Glutamatergic neuron (in vitro differentiated cells): ENCODE results near the gene GPR153. TPM values are rescaled to one million over a fixed set of nuclear protein-coding genes. Genes with fewer than 3 reads are reported as not detected.
A peak's percentile ranks its signal among the peaks of the same experiment; 100 is the strongest.

Experiments
- DNase-seq: peaks from one replicate; pipeline ENCODE4 v3.0.0; 2022
- H3K27ac Mint-ChIP-seq: one replicate; pipeline ENCODE4 v1.8.0; 2020; ENCODE audit warnings: mild to moderate bottlenecking, mixed read lengths, inconsistent platforms; ENCODE audit not compliant: unreplicated experiment
- H3K27me3 Mint-ChIP-seq: one replicate; pipeline ENCODE4 v1.8.0; 2020; ENCODE audit warnings: mild to moderate bottlenecking, moderate library complexity, mixed read lengths, inconsistent platforms; ENCODE audit not compliant: unreplicated experiment
- H3K36me3 Mint-ChIP-seq: one replicate; pipeline ENCODE4 v1.8.0; 2020; ENCODE audit warnings: mild to moderate bottlenecking, mixed read lengths, inconsistent platforms; ENCODE audit not compliant: unreplicated experiment
- H3K4me1 Mint-ChIP-seq: one replicate; pipeline ENCODE4 v1.8.0; 2020; ENCODE audit warnings: mild to moderate bottlenecking, low read depth, mixed read lengths, inconsistent platforms; ENCODE audit not compliant: unreplicated experiment
- H3K4me3 Mint-ChIP-seq: one replicate; pipeline ENCODE4 v1.8.0; 2020; ENCODE audit warnings: mild to moderate bottlenecking, mixed read lengths, inconsistent platforms; ENCODE audit not compliant: unreplicated experiment
- H3K9me3 Mint-ChIP-seq: one replicate; pipeline ENCODE4 v1.8.0; 2020; ENCODE audit warnings: mild to moderate bottlenecking, moderate library complexity, mixed read lengths, inconsistent platforms; ENCODE audit not compliant: unreplicated experiment
- CTCF ChIP-seq: fragments of 200-600 bp; sonication (generic); IDR thresholded peaks from one replicate; pipeline ENCODE4 v1.5.0; 2021; ENCODE audit not compliant: partially characterized antibody, unreplicated experiment
- total RNA-seq: library from RNA; stranded (reverse); fragmentation: NEBNext Ultra II Directional; extraction: Animal tissue kit (Norgen Biotek cat#: 25700); gene quantifications from one replicate; pipeline ENCODE4 v1.2.1, GENCODE V29; 2021; ENCODE audit not compliant: unreplicated experiment

GPR153 gene
- total RNA-seq, 1 donor from 2014 or later = 174 TPM

- DNase-seq = no peak
Measured at GRCh38 chr1:6248932-6249738, 11.8 kb downstream of the GPR153 start.

GRCh38 chr1:6248161-6248776, 12.6 kb downstream of the GPR153 start:
- no peak overlapping the region for H3K4me3 Mint-ChIP-seq
- H3K4me1 Mint-ChIP-seq = peaks cover 5% of the 10 kb centered on the region
- no peak for DNase-seq
- TF ChIP-seq CTCF = no peak
- H3K27ac Mint-ChIP-seq = peak overlapping the region; percentile 43
- H3K27me3 Mint-ChIP-seq = peaks cover 31% of the 10 kb centered on the region
- H3K36me3 Mint-ChIP-seq = no peaks in the 10 kb centered on the region
- peaks cover 19% of the 10 kb centered on the region for H3K9me3 Mint-ChIP-seq

More at GRCh38 chr1:6248932-6249738, 11.8 kb downstream of the GPR153 start:
- TF ChIP-seq CTCF = no peak
- peaks cover 5% of the 10 kb centered on the region for H3K4me1 Mint-ChIP-seq
- H3K9me3 Mint-ChIP-seq = peaks cover 19% of the 10 kb centered on the region
- no peak overlapping the region for H3K4me3 Mint-ChIP-seq
- H3K27me3 Mint-ChIP-seq = peaks cover 29% of the 10 kb centered on the region
- H3K36me3 Mint-ChIP-seq = no peaks in the 10 kb centered on the region
- H3K27ac Mint-ChIP-seq = no peak overlapping the region

- DNase-seq = no peak
- TF ChIP-seq CTCF = no peak
- peaks cover 5% of the 10 kb centered on the region for H3K4me1 Mint-ChIP-seq
Measured at GRCh38 chr1:6247651-6248050, 13.2 kb downstream of the GPR153 start.

GRCh38 chr1:6246497-6247467, 14.1 kb downstream of the GPR153 start:
- peak; percentile 98 for DNase-seq
- TF ChIP-seq CTCF = peak; percentile 99
- Mint-ChIP-seq H3K27me3 (peaks cover 23% of the 10 kb centered on the region), H3K27ac (peak overlapping the region; percentile 89), H3K4me1 (peaks cover 5% of the 10 kb centered on the region), H3K36me3 (no peaks in the 10 kb centered on the region), H3K9me3 (peaks cover 19% of the 10 kb centered on the region), H3K4me3 (peak overlapping the region; percentile 84)

More at GRCh38 chr1:6247651-6248050, 13.2 kb downstream of the GPR153 start:
- H3K27me3 Mint-ChIP-seq = peaks cover 28% of the 10 kb centered on the region
- H3K27ac Mint-ChIP-seq = peak overlapping the region; percentile 46
- no peak overlapping the region for H3K4me3 Mint-ChIP-seq
- H3K9me3 Mint-ChIP-seq = peaks cover 19% of the 10 kb centered on the region
- H3K36me3 Mint-ChIP-seq = no peaks in the 10 kb centered on the region
